ENCODE measurements around the gene SRGAP1.
"Not testable (repeated sequence)": the region's sequence is repeated elsewhere in the genome, so short reads cannot be mapped to it uniquely, and the experiment has no call there.

The SRGAP1 gene

GRCh38 chr12:64122995-64123394, 278.5 kb downstream of the SRGAP1 start:
- DNase-seq (ENCODE audit: low read depth): no peak

DNA sequence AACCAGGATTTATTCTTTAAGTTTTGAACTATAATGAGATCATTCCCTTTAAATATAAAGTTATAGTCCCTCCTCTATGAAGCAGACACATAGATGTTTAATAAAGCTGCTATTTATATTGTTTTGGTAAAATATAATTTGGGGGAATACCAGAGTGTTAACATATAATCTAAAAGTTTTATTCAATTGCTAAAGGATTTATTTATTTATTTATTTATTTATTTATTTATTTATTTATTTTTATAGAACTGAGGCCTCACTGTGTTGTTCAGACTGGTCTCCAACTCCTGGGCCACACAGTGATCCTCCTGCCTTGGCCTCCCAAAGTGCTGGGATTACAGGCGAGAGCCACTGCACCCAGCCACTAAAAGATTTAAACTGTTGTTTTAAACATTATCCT, 278.9 kb downstream of the SRGAP1 start:
- no peak for DNase-seq (ENCODE audit: low read depth)

DNA sequence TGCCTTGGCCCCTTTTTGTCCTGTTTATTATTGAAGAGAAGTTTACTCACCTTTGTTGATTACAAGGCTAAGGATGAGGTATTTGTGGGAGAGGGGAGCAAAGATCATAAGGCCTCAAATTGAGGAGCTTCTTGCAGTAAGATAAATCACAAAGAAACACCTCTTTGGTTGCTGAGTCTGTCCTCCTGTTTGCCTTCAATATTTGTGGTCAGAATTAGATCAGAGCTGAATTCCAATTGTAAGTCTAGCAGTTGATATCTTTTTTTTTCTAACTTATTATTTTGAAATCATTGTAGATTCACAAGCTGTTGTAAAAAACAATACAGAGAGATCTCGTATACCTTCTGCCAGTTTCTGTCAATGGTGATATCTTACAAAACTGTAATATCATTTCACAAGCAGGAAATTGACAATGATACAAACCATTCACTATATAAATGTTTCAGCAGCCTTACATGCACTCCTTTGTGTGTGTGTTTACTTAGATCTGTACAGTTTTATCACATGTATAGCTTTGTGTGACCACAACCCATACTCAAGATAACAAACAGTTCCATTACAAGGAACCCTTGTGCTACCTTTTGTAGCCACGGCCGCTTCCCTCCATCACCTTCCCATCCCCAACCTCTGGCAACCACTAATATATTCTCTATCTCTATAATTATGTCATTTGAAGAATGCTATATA, 280.2 kb downstream of the SRGAP1 start:
- no peak for DNase-seq (ENCODE audit: low read depth)

DNA sequence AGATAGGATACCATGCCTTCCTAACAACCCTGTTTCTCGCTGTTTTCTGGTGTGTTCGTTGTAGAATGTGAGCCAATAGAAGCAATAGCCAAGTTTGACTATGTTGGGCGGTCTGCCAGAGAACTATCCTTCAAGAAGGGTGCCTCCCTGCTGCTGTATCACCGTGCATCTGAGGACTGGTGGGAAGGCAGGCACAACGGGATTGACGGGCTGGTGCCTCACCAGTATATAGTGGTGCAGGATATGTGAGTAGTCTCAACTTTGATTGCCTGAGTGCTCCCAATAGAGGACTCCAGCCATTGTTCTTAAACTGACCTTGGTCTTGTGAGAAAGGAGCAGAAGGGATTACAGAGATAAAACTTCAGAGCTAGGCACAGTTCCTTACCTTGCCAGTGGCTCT, 281.4 kb downstream of the SRGAP1 start:
- no peak for DNase-seq (ENCODE audit: low read depth)

- no peak for DNase-seq (ENCODE audit: low read depth)
These were observed 283.3 kb downstream of the SRGAP1 start for GRCh38 chr12:64127811-64128210.

GRCh38 chr12:64128366-64128765, 283.9 kb downstream of the SRGAP1 start:
- no peak for DNase-seq (ENCODE audit: low read depth)

GRCh38 chr12:64130476-64130875, 286.0 kb downstream of the SRGAP1 start:
- DNase-seq (ENCODE audit: low read depth): not testable (repeated sequence)

GRCh38 chr12:64131456-64131855, 287.0 kb downstream of the SRGAP1 start:
- not testable (repeated sequence) for DNase-seq (ENCODE audit: low read depth)

DNA sequence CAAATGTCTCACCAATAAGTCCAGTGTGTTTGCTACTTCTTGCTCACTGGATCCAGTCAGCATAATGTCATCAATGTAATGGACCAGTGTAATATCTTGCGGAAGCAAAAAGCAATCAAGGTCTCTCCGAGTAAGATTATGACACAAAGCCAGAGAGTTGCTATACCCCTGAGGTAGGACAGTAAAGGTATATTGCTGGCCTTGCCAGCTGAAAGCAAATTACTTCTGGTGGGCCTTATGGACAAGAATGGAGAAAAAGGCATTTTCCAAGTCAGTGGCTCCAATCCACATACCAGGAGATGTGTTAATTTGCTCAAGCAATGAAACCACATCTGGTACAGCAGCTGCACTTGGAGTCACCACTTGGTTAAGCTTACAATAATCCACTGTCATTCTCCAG, 288.2 kb downstream of the SRGAP1 start:
- not testable (repeated sequence) for DNase-seq (ENCODE audit: low read depth)

DNA sequence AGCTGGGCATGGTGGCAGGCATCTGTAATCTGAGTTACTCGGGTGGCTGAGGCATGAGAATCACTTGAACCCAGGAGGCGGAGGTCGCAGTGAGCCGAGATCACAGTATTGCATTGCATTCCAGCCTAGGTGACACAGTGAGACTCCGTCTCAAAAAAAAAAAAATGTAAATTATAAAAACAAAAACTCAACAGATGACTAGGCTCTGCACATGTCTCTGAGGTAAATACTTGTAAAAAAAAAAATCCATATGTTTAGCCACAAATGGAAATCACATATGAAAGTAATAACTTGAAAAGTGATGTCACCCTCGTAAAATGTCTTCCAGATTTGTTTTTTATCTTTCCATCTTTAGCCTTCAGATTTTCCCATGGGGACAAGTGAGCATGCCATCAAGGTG, 292.6 kb downstream of the SRGAP1 start:
- DNase-seq (ENCODE audit: low read depth): no peak

- DNase-seq (ENCODE audit: low read depth): no peak
These were observed 294.5 kb downstream of the SRGAP1 start for GRCh38 chr12:64139021-64139420.

- DNase-seq (ENCODE audit: low read depth): no peak
These were observed 297.9 kb downstream of the SRGAP1 start for GRCh38 chr12:64142382-64142781.

DNA sequence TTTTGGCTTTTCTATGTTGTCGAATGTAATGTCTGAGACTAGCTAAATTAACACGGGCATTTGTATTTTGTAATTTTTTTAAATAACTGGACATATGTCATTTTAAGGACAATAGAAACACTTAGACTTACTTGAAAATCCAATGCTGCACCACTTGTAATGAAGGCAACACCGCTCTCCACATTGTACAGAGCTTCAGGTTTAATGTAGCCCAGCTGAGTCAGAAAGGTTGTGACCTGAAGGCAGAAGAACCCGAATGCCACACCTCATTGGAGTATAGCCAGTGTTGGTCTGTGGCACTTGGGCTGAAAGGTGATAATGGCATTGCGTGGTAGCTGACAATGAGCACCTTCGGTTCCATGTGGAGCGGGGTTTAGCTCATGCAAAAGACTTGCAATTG, 298.3 kb downstream of the SRGAP1 start:
- no peak for DNase-seq (ENCODE audit: low read depth)

- DNase-seq (ENCODE audit: low read depth): no peak
These were observed 300.7 kb downstream of the SRGAP1 start for GRCh38 chr12:64145226-64145625.

DNA sequence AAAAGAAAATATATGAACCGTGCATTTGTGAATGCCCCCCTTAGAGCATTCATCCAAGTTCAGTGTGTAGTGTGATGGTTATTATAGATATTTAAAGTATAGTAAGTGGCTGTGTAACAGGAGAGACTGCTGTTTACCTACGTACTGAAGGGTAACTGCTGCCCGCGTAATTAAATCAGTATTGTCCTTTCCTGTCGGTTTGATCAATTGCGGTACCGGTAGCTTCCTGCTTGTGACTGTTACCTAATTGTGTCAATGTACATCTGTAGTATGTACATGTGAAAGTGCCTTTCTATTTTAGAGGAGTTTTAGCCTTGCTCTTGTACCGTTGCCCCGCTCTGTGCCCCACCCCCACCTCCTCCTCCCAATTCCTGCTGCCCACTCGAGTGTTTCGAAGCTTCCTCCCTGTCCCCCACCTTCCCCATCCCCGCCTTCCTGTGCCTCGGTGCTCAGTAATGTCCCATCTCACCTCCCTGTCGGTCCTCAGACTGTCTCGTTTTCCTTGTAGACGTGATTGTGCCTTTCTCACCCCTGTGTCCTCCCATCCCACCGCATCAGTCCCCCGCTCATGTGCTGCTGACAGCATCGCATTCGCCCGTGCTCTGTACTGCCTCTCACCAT, 302.6 kb downstream of the SRGAP1 start:
- DNase-seq (ENCODE audit: low read depth): no peak

DNA sequence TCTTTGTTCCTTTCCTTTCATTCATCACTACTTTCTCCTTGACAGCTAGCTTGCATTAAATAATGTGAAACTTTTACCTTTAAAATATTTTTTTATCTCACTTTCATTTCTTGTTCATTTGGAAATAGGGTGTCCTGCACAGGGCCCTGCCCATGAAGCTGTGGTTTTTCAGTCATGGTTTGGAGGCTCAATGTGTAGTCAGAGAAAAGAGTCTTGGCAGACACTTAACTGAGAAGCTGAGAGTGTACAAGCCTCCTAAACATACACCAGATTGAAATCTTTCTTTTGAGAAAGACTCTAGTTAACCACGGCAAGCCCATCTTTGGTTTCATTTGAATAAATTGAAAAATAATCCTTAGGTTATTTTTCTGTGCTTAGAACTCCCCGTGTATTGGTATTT, 303.4 kb downstream of the SRGAP1 start:
- DNase-seq (ENCODE audit: low read depth): no peak

GRCh38 chr12:64154677-64155076, 310.2 kb downstream of the SRGAP1 start:
- no peak for DNase-seq (ENCODE audit: low read depth)

DNA sequence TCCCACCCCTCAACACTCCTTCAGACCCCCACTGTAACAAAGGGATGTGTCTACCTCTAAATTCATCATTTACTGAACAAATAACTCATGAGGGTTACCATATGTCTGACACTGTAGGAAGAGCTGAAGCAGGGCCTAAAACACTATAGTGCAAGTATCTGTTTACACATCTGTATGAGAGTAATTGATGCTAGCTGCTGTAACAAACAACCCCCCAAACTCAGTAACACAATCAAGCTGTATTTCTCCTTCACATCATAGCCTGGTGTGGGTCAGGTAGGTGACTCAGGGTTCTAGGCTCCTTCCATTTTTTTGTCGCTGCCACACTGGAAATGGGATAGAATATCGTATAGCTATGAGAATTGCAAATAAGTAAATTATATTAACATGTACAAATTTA, 312.6 kb downstream of the SRGAP1 start:
- DNase-seq (ENCODE audit: low read depth): no peak

DNA sequence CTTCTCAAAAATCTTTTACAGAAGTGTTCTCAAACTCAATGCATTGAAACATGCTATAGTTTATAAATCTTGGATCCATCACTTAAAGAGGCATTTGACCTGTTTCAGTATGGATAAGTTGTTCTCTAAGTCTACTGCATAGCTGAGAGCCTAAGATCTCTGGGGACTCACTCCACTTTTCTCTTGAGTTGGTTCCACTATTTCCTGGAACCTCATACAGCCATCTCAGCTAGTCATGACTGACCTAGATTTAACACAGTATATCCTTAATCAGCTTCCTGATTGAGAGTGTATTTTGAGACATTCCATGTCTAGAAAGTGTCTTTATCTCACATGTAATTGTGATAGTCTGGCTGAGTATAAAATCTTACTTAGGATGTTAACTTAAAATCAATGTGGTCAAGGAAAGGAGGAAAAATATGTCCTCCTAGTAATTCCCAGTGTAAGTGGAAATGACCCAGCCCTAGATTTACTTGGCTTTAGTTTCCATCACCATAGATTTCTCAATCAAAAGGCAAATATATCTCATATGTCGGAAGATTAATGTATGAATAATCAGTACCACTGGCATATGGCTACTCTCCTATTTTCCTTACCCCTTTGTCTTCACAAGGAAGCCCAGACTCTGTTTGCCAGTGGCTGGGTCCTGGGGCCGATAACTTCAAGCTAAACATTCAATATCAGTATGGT, 315.7 kb downstream of the SRGAP1 start:
- DNase-seq (ENCODE audit: low read depth): no peak

GRCh38 chr12:64160711-64161060, 316.2 kb downstream of the SRGAP1 start:
- DNase-seq (ENCODE audit: low read depth): no peak

DNA sequence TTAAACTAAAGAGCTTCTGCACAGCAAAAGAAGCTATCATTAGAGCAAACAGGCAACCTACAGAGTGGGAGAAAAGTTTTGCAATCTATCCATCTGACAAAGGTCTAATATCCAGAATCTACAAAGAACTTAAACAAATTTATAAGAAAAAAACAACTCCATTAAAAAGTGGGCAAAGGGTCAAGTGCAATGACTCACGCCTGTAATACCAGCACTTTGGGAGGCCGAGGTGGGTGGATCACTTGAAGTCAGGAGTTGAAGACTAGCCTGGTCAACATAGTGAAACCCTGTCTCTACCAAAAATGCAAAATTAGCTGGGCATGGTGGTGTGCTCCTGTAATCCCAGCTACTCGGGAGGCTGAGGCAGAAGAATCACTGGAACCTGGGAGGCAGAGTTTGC, 322.1 kb downstream of the SRGAP1 start:
- not testable (repeated sequence) for DNase-seq (ENCODE audit: low read depth)

GRCh38 chr12:64167041-64167440, 322.5 kb downstream of the SRGAP1 start:
- not testable (repeated sequence) for DNase-seq (ENCODE audit: low read depth)

GRCh38 chr12:64170024-64170423, 325.5 kb downstream of the SRGAP1 start:
- DNase-seq (ENCODE audit: low read depth): no peak

- DNase-seq (ENCODE audit: low read depth): no peak
These were observed 326.2 kb downstream of the SRGAP1 start for GRCh38 chr12:64170730-64171129.

Data from stimulated activated CD8-positive, alpha-beta memory T cell treated with anti-CD3 and anti-CD28 coated beads, Interleukin-15, amount 100 ng/mL, for 24 hours (primary cell).